Colonic mucosa (tissue), 4 donors: ENCODE data around the gene IL19. TPM values are rescaled to one million over a fixed set of nuclear protein-coding genes. Genes with fewer than 3 reads are reported as not detected.

ENCODE experiments used
- DNase-seq: peaks from one replicate; pipeline ENCODE4 v3.0.0-alpha.2; 2020
- H3K27ac ChIP-seq: fragments of 200-600 bp; one replicate; pipeline ENCODE4 v1.8.0; 2021
- H3K27me3 ChIP-seq: fragments of 200-600 bp; one replicate; pipeline ENCODE4 v1.8.0; 2021
- H3K36me3 ChIP-seq: fragments of 200-600 bp; one replicate; pipeline ENCODE4 v1.8.0; 2021
- H3K4me1 ChIP-seq: fragments of 200-600 bp; one replicate; pipeline ENCODE4 v1.8.0; 2021; ENCODE audit warnings: mild to moderate bottlenecking
- H3K4me3 ChIP-seq: fragments of 200-600 bp; one replicate; pipeline ENCODE4 v1.8.0; 2021
- H3K9ac ChIP-seq, 2 donors: one replicate each; pipeline ENCODE4 v1.7.0; 2013; ENCODE audit warnings: control low read depth in 2 of 2, low read depth in 2 of 2, low read length in 2 of 2
- H3K9me3 ChIP-seq: fragments of 200-600 bp; one replicate; pipeline ENCODE4 v1.8.0; 2021
- intact Hi-C: fragments of 100-400 bp; cut with DNase I; formaldehyde crosslinking; loops from one replicate; pipeline ENCODE4 v1.14.1; 2022
- total RNA-seq, 2 donors: library from RNA; stranded (reverse); fragmentation: NEBNext Ultra II Directional in 1 of 2; extraction: Animal tissue kit (Norgen Biotek cat#: 25700) in 1 of 2; gene quantifications; one replicate each; pipeline ENCODE4 v1.2.1, GENCODE V29; 2021
- TF ChIP-seq, protein P1 (sequence below): fragments of 200-600 bp; IDR thresholded peaks from one replicate; pipeline ENCODE4 v1.8.0; 2022; ENCODE audit warnings: antibody characterized with exemption, mild to moderate bottlenecking
- donor health status: healthy.
- donor health status: DM: no; HTN: no; CAD: no.
- donor health status: DM: no; HTN: no; CAD: no.

Gene IL19
- total RNA-seq, 2 donors from 2014 or later, result 0.40 TPM; not detected in 1

DNA sequence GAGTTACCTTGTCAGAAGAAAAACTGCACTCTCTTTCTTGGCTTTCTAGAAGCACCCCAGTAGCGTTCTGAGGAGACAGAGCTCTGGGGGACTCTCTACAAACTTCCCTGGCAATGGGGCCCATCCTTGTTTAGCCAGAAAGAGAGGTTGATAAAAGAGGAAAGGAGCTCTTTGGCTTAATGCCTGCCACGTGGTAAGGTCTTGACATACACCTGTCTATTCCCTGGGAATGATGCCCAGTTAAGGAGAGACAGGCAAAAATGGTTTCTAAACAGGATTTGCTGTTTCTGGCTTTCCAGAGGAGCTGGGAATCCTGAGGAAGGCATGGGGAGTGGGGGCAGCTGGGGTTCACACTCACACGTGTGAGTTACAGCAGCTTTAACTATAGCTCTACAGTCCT is 64.6 kb downstream of the IL19 start:
- TF ChIP-seq, protein P1, sequence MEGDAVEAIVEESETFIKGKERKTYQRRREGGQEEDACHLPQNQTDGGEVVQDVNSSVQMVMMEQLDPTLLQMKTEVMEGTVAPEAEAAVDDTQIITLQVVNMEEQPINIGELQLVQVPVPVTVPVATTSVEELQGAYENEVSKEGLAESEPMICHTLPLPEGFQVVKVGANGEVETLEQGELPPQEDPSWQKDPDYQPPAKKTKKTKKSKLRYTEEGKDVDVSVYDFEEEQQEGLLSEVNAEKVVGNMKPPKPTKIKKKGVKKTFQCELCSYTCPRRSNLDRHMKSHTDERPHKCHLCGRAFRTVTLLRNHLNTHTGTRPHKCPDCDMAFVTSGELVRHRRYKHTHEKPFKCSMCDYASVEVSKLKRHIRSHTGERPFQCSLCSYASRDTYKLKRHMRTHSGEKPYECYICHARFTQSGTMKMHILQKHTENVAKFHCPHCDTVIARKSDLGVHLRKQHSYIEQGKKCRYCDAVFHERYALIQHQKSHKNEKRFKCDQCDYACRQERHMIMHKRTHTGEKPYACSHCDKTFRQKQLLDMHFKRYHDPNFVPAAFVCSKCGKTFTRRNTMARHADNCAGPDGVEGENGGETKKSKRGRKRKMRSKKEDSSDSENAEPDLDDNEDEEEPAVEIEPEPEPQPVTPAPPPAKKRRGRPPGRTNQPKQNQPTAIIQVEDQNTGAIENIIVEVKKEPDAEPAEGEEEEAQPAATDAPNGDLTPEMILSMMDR, result no peak
- DNase-seq, result no peak
- H3K9ac ChIP-seq, result no peak overlapping the region
- no peaks in the 10 kb centered on the region for H3K27me3 ChIP-seq
- no peaks in the 10 kb centered on the region for H3K9me3 ChIP-seq
- no peak overlapping the region for H3K27ac ChIP-seq
- intact Hi-C loops, result no loop called here
- no peaks in the 10 kb centered on the region for H3K4me1 ChIP-seq
- no peaks in the 10 kb centered on the region for H3K36me3 ChIP-seq
- no peak overlapping the region for H3K4me3 ChIP-seq

DNA sequence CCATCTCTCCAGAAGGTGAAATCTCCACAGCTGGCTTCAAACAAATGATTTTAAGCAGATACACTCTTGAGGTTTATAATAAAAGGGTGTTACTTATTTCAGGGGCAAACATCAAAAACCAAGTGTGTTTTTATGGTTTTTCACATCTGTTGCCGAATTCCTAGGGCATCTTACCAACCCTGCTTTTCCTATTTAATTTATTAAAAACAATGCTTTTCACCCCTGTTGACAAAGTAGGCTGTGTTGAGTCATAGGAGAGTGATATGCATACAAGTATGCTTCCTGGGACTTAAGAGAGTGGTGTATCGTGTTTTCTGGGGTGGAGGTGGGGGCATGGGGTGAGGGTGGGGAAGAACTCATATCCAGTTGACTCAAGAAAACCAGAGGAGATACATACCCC is 65.5 kb downstream of the IL19 start:
- H3K4me3 ChIP-seq, result no peak overlapping the region
- TF ChIP-seq, protein P1, result no peak
- intact Hi-C loops, result no loop called here
- H3K27me3 ChIP-seq, result no peaks in the 10 kb centered on the region
- H3K9me3 ChIP-seq, result no peaks in the 10 kb centered on the region
- H3K36me3 ChIP-seq, result no peaks in the 10 kb centered on the region
- H3K4me1 ChIP-seq, result no peaks in the 10 kb centered on the region
- H3K9ac ChIP-seq, result no peak overlapping the region
- no peak for DNase-seq
- H3K27ac ChIP-seq, result no peak overlapping the region

DNA sequence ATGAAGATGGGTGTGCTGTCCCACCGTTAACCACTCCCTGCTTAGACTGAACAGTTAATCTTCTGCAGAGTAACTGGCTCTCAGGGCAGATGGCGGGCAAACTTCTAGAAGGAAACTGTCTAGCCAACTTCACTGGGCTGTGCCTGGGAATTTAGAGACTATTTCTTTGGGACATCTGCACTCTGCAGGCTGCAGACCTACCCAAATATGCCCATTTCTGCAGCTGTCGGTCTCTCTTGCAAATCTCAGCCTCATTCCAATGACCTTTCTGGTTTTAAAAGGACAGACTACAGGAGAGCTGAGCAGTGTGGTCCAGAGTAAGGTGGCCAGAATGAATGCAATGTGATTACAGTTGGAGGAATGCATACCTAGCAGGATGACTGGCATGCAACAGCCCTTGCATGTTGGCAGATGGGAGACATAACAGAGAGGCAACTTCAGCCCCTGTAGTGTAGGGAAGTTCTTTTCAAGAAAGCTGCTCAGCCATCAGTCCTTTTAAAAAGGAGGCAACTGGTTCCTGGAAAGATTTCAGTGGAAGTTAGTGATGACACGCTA is 68.5 kb downstream of the IL19 start:
- H3K27ac ChIP-seq, result no peak overlapping the region
- H3K4me3 ChIP-seq, result no peak overlapping the region
- intact Hi-C loops, result no loop called here
- no peaks in the 10 kb centered on the region for H3K4me1 ChIP-seq
- no peaks in the 10 kb centered on the region for H3K36me3 ChIP-seq
- TF ChIP-seq, protein P1, result no peak
- H3K9ac ChIP-seq, result no peak overlapping the region
- DNase-seq, result no peak
- H3K9me3 ChIP-seq, result no peaks in the 10 kb centered on the region
- no peaks in the 10 kb centered on the region for H3K27me3 ChIP-seq

DNA sequence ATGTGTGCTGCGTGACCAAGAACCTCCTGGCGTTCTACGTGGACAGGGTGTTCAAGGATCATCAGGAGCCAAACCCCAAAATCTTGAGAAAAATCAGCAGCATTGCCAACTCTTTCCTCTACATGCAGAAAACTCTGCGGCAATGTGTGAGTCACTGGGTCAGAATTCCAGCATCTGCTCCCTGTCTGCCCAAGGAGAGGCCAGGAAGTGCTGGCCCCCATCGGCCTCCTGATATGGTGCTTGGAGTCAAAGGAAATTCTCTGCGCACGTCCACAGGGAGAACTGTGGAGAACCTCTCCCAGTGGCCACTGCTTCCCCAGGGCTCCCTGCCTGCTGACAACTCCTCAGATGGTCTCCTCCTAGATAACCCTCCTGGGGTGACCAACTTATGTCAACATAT is 69.3 kb downstream of the IL19 start:
- no peaks in the 10 kb centered on the region for H3K9me3 ChIP-seq
- no peak overlapping the region for H3K9ac ChIP-seq
- H3K36me3 ChIP-seq, result no peaks in the 10 kb centered on the region
- intact Hi-C loops, result no loop called here
- H3K4me1 ChIP-seq, result no peaks in the 10 kb centered on the region
- no peak for DNase-seq
- no peaks in the 10 kb centered on the region for H3K27me3 ChIP-seq
- TF ChIP-seq, protein P1, result no peak
- H3K4me3 ChIP-seq, result no peak overlapping the region
- H3K27ac ChIP-seq, result no peak overlapping the region

DNA sequence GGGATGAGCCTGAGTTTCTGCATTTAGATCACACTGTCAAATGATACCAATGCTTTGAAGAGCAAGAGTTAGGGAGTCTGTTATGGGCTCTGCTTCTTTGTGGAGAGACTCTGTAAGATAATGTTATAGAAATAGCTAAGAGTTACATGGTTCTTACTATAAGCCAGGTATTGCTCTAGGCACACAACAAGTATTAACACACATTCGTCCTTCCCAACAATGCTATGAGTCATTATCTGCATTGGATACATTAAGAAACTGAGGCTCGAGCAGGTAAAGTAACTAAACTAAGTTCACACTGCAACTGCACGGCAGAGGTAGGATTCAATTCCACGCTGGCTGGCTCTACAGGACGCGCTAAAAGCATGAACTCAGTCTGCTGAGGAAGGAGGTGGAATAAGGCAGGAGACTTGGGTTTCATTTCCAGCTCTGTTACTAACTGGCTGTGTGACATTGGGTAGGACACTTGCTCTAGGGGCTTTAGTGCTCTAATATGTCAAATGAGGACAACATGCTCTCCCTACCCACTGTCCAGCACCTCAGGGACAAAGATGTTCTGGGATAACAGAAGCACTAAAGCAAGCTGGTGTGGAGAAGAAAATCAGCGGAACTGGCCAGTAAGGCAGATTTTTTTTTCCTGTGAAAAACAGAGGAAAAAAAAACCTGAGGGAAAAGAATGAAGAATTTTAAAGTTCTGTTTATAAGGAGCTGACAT is 71.2 kb downstream of the IL19 start:
- DNase-seq, result no peak
- Histone ChIP-seq H3K4me3 (no peak overlapping the region), H3K27ac (no peak overlapping the region), H3K36me3 (no peaks in the 10 kb centered on the region), H3K9ac (no peak overlapping the region), H3K4me1 (no peaks in the 10 kb centered on the region), H3K9me3 (no peaks in the 10 kb centered on the region), H3K27me3 (no peaks in the 10 kb centered on the region)
- intact Hi-C loops, result no loop called here
- TF ChIP-seq, protein P1, result no peak
